Cardiac fibroblast (primary cell): Measurements from ENCODE around the gene PAQR9.

Experiments
- DNase-seq, 2 donors: peaks; one replicate each; pipeline versions ENCODE4 v3.0.0 to v3.0.0-alpha.2; 2010; ENCODE audit warnings: low read depth in 2 of 2
- H3K4me3 ChIP-seq, 2 donors: replicated peaks in 1 of 2; 1 replicate in 1 of 2; 2 replicates in 1 of 2; pipeline ENCODE4 v1.5.1; 2011; ENCODE audit warnings: low read depth in 2 of 2, low read length in 2 of 2, mild to moderate bottlenecking in 2 of 2, moderate library complexity in 1 of 2
- CTCF ChIP-seq: IDR thresholded peaks from one replicate; pipeline ENCODE4 v1.5.1; 2011; ENCODE audit warnings: low read depth, mild to moderate bottlenecking, low read length, inconsistent platforms

PAQR9 gene

GRCh38 chr3:142926368-142926944, 37.0 kb downstream of the PAQR9 start:
- DNase-seq = no peak
- H3K4me3 ChIP-seq = no peak overlapping the region
- no peak for TF ChIP-seq CTCF

- DNase-seq = no peak
- no peak overlapping the region for H3K4me3 ChIP-seq
- no peak for TF ChIP-seq CTCF
These were observed 38.3 kb downstream of the PAQR9 start for GRCh38 chr3:142925140-142925539.

- no peak for DNase-seq
- TF ChIP-seq CTCF = no peak
- H3K4me3 ChIP-seq = no peak overlapping the region
These were observed 39.8 kb downstream of the PAQR9 start for GRCh38 chr3:142923694-142924093.

- DNase-seq = peak in 1 of 2 donors; percentile 50
- no peak for TF ChIP-seq CTCF
- no peak overlapping the region for H3K4me3 ChIP-seq
These were observed 46.9 kb downstream of the PAQR9 start for GRCh38 chr3:142916605-142917004.

- TF ChIP-seq CTCF = no peak
These were observed 47.8 kb downstream of the PAQR9 start for GRCh38 chr3:142915636-142916035.

GRCh38 chr3:142914286-142914811, 49.1 kb downstream of the PAQR9 start:
- no peak for TF ChIP-seq CTCF
- no peak overlapping the region for H3K4me3 ChIP-seq
- DNase-seq = no peak

More at GRCh38 chr3:142915636-142916035, 47.8 kb downstream of the PAQR9 start:
- H3K4me3 ChIP-seq = no peak overlapping the region
- no peak for DNase-seq

GRCh38 chr3:142913432-142913831, 50.0 kb downstream of the PAQR9 start:
- DNase-seq = no peak
- H3K4me3 ChIP-seq = no peak overlapping the region
- TF ChIP-seq CTCF = no peak
